ENCODE data around the gene OR5AU1.

OR5AU1 gene

GRCh38 chr14:21106176-21106497, 49.7 kb downstream of the OR5AU1 start:
- no peak for DNase-seq

GRCh38 chr14:21105095-21105494, 50.8 kb downstream of the OR5AU1 start:
- DNase-seq, result no peak

Measured in CD4-positive, alpha-beta T cell treated with Interleukin-1 beta for 1 hour (primary cell).